ENCODE results near the gene FNDC3A.

FNDC3A gene

GRCh38 chr13:48950501-48950875 lies 25.2 kb upstream of the FNDC3A start:
- Histone ChIP-seq H3K27me3 (ENCODE audit: insufficient read depth, low read length) (no peaks in the 10 kb centered on the region), H3K4me3 (ENCODE audit: low read length) (no peak overlapping the region), H3K9me3 (ENCODE audit: insufficient read depth, low read depth, low read length) (no peaks in the 10 kb centered on the region), H3K9ac (ENCODE audit: low read depth, low read length) (no peak overlapping the region), H3K27ac (ENCODE audit: low read length) (no peak overlapping the region), H3K4me1 (ENCODE audit: insufficient read depth, low read length) (no peaks in the 10 kb centered on the region), H3K36me3 (ENCODE audit: insufficient read depth, low read depth, low read length) (no peaks in the 10 kb centered on the region)

DNA sequence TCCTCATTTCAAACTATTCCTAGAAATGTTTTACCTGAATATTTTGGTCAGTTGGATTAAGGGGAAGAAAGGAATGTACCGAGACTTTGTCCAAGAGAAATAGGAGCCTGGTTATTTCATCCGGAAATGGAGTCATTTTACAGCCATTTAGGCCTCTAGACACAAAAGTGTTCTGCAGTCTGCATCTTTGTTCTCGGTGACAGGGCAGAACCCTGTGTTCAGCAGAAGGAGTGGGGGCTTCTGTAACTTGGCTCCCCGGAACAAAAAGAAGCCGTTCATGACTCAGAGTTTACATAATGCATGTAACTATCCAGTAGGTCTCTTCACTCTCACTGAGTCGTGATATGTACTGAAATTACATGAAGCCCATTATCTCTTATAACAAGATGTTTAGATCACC lies 21.6 kb upstream of the FNDC3A start:
- no peaks in the 10 kb centered on the region for H3K27me3 ChIP-seq (ENCODE audit: insufficient read depth, low read length)
- no peak overlapping the region for H3K27ac ChIP-seq (ENCODE audit: low read length)
- H3K4me1 ChIP-seq (ENCODE audit: insufficient read depth, low read length) = no peaks in the 10 kb centered on the region
- no peak overlapping the region for H3K4me3 ChIP-seq (ENCODE audit: low read length)
- H3K9ac ChIP-seq (ENCODE audit: low read depth, low read length) = no peak overlapping the region
- no peaks in the 10 kb centered on the region for H3K36me3 ChIP-seq (ENCODE audit: insufficient read depth, low read depth, low read length)
- H3K9me3 ChIP-seq (ENCODE audit: insufficient read depth, low read depth, low read length) = no peaks in the 10 kb centered on the region

DNA sequence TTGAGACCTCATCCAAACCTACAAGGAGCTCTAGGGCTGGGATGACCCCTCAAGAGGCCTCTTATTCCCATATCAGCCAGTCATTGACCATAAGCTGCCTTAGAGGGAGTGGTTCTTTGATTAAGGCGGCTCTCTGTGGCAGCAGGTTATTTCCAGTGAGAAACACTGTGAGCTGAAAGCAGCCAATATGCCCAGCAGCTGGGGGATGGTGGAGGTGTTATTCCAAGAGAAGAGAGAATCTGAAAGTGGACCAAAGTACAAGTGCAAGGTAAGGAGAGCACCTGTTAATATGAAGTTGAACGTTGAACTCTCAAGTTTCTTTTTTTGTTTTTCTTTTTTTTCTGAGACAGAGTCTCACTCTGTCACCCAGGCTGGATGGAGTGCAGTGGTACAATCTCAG lies 20.2 kb upstream of the FNDC3A start:
- H3K9ac ChIP-seq (ENCODE audit: low read depth, low read length) = no peak overlapping the region

GRCh38 chr13:48961379-48961778 lies 14.3 kb upstream of the FNDC3A start:
- H3K4me1 ChIP-seq (ENCODE audit: insufficient read depth, low read length) = no peaks in the 10 kb centered on the region
- H3K27ac ChIP-seq (ENCODE audit: low read length) = no peak overlapping the region
- H3K36me3 ChIP-seq (ENCODE audit: insufficient read depth, low read depth, low read length) = no peaks in the 10 kb centered on the region
- H3K9ac ChIP-seq (ENCODE audit: low read depth, low read length) = no peak overlapping the region
- no peaks in the 10 kb centered on the region for H3K9me3 ChIP-seq (ENCODE audit: insufficient read depth, low read depth, low read length)
- H3K27me3 ChIP-seq (ENCODE audit: insufficient read depth, low read length) = no peaks in the 10 kb centered on the region
- H3K4me3 ChIP-seq (ENCODE audit: low read length) = no peak overlapping the region

More for the DNA sequence above, 20.2 kb upstream of the FNDC3A start:
- Histone ChIP-seq H3K27ac (ENCODE audit: low read length) (no peak overlapping the region), H3K36me3 (ENCODE audit: insufficient read depth, low read depth, low read length) (no peaks in the 10 kb centered on the region), H3K4me3 (ENCODE audit: low read length) (no peak overlapping the region), H3K4me1 (ENCODE audit: insufficient read depth, low read length) (no peaks in the 10 kb centered on the region), H3K27me3 (ENCODE audit: insufficient read depth, low read length) (no peaks in the 10 kb centered on the region), H3K9me3 (ENCODE audit: insufficient read depth, low read depth, low read length) (no peaks in the 10 kb centered on the region)

DNA sequence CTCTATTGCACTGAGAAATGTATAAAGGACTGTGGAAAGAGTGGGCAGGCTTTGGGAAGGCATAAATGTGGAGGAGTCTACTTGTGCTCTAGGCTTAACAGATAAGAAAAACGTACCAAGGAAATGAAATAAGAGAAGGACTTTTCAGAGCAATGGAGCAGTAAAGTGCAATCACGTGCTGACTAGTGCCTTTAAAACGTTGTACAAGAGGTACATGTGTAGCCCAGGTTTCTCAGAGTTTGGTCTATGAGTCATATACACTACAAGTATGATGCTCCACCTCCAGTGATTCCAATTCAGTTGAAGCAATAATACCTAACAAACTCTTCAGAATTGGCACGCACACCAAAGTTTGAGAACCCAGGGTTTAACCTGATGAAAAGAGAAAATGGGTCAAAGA lies 13.4 kb upstream of the FNDC3A start:
- Histone ChIP-seq H3K36me3 (ENCODE audit: insufficient read depth, low read depth, low read length) (no peaks in the 10 kb centered on the region), H3K9me3 (ENCODE audit: insufficient read depth, low read depth, low read length) (no peaks in the 10 kb centered on the region), H3K27ac (ENCODE audit: low read length) (no peak overlapping the region), H3K9ac (ENCODE audit: low read depth, low read length) (no peak overlapping the region), H3K4me1 (ENCODE audit: insufficient read depth, low read length) (no peaks in the 10 kb centered on the region), H3K27me3 (ENCODE audit: insufficient read depth, low read length) (no peaks in the 10 kb centered on the region), H3K4me3 (ENCODE audit: low read length) (no peak overlapping the region)

DNA sequence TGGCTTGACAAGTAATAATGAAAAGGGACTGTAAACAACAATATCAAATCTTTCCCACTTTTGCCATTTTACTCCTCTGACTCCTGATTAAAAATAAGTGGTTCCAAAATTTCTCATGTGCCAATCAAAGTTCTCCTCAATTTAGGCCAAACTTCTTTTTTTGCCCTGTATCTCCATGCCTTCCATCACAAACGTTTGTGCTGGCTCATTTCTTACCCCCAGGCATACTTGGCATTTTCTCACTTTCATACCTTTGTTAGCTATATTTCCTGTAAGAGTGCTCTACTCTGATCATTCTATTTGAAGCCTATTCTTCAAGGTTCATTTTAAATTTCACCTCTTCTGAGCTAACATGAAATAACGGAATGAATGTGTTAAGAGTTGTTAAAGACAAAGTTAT lies 10.0 kb upstream of the FNDC3A start:
- Histone ChIP-seq H3K4me1 (ENCODE audit: insufficient read depth, low read length) (no peaks in the 10 kb centered on the region), H3K9me3 (ENCODE audit: insufficient read depth, low read depth, low read length) (no peaks in the 10 kb centered on the region), H3K36me3 (ENCODE audit: insufficient read depth, low read depth, low read length) (no peaks in the 10 kb centered on the region), H3K27me3 (ENCODE audit: insufficient read depth, low read length) (no peaks in the 10 kb centered on the region), H3K27ac (ENCODE audit: low read length) (no peak overlapping the region), H3K4me3 (ENCODE audit: low read length) (no peak overlapping the region), H3K9ac (ENCODE audit: low read depth, low read length) (no peak overlapping the region)

- H3K4me3 ChIP-seq (ENCODE audit: low read length) = no peak overlapping the region
- no peaks in the 10 kb centered on the region for H3K36me3 ChIP-seq (ENCODE audit: insufficient read depth, low read depth, low read length)
- no peak overlapping the region for H3K9ac ChIP-seq (ENCODE audit: low read depth, low read length)
- H3K9me3 ChIP-seq (ENCODE audit: insufficient read depth, low read depth, low read length) = peaks cover 11% of the 10 kb centered on the region; the same call in 1 of the 2 replicates
- no peaks in the 10 kb centered on the region for H3K27me3 ChIP-seq (ENCODE audit: insufficient read depth, low read length)
- H3K4me1 ChIP-seq (ENCODE audit: insufficient read depth, low read length) = peaks cover 3% of the 10 kb centered on the region; the same call in 1 of the 2 replicates
- H3K27ac ChIP-seq (ENCODE audit: low read length) = no peak overlapping the region
These were observed 6.0 kb upstream of the FNDC3A start for GRCh38 chr13:48969685-48970084.

- H3K4me3 ChIP-seq (ENCODE audit: low read length) = peak overlapping the region; percentile 74
- no peaks in the 10 kb centered on the region for H3K36me3 ChIP-seq (ENCODE audit: insufficient read depth, low read depth, low read length)
- H3K9me3 ChIP-seq (ENCODE audit: insufficient read depth, low read depth, low read length) = peaks cover 11% of the 10 kb centered on the region; the same call in 1 of the 2 replicates
- no peak overlapping the region; the same call in 1 of the 2 replicates for H3K9ac ChIP-seq (ENCODE audit: low read depth, low read length)
- H3K4me1 ChIP-seq (ENCODE audit: insufficient read depth, low read length) = peaks cover 12% of the 10 kb centered on the region
- no peak overlapping the region for H3K27ac ChIP-seq (ENCODE audit: low read length)
- no peaks in the 10 kb centered on the region; the same call in 1 of the 2 replicates for H3K27me3 ChIP-seq (ENCODE audit: insufficient read depth, low read length)
These were observed 1.8 kb upstream of the FNDC3A start for GRCh38 chr13:48973845-48974431.

DNA sequence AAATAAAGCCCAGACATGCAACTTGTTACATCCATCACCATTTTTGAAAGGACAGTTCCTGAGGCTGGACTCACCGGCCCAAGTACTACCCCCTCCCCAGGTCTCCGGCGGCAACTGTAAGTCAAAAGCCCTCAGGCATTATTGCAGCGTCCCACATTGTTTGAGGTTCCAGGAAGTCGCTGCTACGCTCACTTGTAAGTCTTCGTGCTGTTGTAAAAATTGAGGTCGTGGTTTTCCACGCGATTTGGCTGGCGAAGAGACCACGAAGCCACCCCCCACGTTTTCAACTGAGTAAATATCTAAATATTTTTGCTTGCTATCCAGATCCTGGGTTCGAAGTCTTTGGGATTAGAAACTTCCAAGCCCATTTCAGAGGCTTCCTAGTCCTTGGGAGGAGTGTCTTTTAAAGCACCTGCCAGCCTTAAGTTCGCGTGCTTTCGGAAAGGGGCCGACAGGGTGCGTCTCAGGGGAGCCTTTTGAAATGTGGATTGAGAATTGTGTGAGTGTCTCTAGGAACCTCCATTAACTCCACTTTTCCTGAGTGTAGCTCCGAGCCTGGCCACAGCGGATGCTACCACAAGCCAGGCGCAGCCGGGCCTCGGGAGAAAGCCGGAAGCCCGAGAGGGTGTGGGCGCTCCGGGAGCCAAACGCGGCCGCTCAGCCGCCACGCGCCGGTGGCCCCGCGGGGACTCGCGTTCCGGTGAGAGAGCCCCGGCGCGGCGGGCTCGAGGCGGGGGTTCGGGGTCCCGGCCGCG lies 434 bp upstream of the FNDC3A start:
- peak overlapping the region; percentile 73 for H3K27ac ChIP-seq (ENCODE audit: low read length)
- H3K9ac ChIP-seq (ENCODE audit: low read depth, low read length) = peak overlapping the region; percentile 90

DNA sequence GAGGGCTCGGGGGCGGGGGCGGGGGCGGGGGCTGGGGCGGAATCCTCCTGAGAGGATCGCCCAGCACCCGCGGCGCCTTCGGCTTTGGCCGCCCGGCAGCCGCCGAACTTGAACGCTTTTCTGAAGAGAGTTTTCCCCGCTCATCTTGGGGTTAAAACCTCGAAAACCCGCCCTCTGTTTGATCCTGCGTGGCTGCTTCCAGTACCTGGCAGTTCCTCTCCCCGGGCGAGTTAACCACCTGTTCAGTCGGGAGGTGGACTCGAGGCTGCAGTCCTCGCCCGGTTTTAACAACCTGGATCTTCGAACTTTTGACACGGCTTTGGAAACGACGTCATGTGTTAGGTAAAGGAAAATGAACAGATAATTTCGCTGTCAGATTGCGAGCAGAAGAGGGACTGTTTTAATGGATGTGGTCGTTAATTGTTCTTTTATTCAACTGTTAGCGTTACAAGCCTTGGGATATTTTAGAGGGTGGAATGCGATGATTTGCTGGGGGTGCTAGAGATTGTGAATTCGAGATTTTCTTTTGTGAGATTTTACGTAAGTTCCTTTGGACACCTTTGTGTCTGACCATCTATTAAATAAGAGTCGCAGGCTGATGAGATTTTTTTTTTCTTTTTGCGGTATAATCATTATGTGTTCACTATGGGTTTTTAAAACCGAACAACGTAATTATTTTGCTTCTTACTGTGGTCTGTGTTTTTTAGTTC lies 1.0 kb downstream of the FNDC3A start:
- Histone ChIP-seq H3K9ac (ENCODE audit: low read depth, low read length) (peak overlapping the region; percentile 76; the same call in 1 of the 2 replicates), H3K9me3 (ENCODE audit: insufficient read depth, low read depth, low read length) (peaks cover 11% of the 10 kb centered on the region; the same call in 1 of the 2 replicates), H3K36me3 (ENCODE audit: insufficient read depth, low read depth, low read length) (no peaks in the 10 kb centered on the region), H3K27ac (ENCODE audit: low read length) (no peak overlapping the region), H3K4me3 (ENCODE audit: low read length) (peak overlapping the region; percentile 74), H3K27me3 (ENCODE audit: insufficient read depth, low read length) (no peaks in the 10 kb centered on the region; the same call in 1 of the 2 replicates), H3K4me1 (ENCODE audit: insufficient read depth, low read length) (peaks cover 39% of the 10 kb centered on the region)

More for the DNA sequence above, 434 bp upstream of the FNDC3A start:
- peaks cover 11% of the 10 kb centered on the region; the same call in 1 of the 2 replicates for H3K9me3 ChIP-seq (ENCODE audit: insufficient read depth, low read depth, low read length)
- no peaks in the 10 kb centered on the region for H3K36me3 ChIP-seq (ENCODE audit: insufficient read depth, low read depth, low read length)
- H3K4me3 ChIP-seq (ENCODE audit: low read length) = peak overlapping the region; percentile 74
- H3K4me1 ChIP-seq (ENCODE audit: insufficient read depth, low read length) = peaks cover 26% of the 10 kb centered on the region
- no peaks in the 10 kb centered on the region; the same call in 1 of the 2 replicates for H3K27me3 ChIP-seq (ENCODE audit: insufficient read depth, low read length)

DNA sequence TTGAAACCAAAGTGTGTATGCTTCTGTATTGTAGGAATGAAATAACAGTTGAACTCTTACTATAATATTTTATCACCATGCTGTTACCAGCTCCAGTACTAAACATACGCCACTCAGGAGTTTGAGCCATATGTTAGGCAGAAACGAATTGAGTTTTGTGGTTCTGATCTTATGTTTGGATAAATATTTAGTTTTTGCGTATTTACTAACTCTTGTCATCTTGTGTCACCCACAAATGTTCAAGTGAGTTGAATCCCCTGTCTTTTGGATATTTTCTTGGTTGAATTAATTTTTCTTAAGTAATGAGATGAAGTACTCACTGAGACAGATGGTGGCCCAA lies 1.5 kb downstream of the FNDC3A start:
- H3K27ac ChIP-seq (ENCODE audit: low read length) = no peak overlapping the region
- peak overlapping the region; percentile 76; the same call in 1 of the 2 replicates for H3K9ac ChIP-seq (ENCODE audit: low read depth, low read length)
- no peaks in the 10 kb centered on the region for H3K36me3 ChIP-seq (ENCODE audit: insufficient read depth, low read depth, low read length)
- H3K4me1 ChIP-seq (ENCODE audit: insufficient read depth, low read length) = peaks cover 44% of the 10 kb centered on the region
- no peaks in the 10 kb centered on the region; the same call in 1 of the 2 replicates for H3K27me3 ChIP-seq (ENCODE audit: insufficient read depth, low read length)
- H3K9me3 ChIP-seq (ENCODE audit: insufficient read depth, low read depth, low read length) = peaks cover 11% of the 10 kb centered on the region; the same call in 1 of the 2 replicates
- H3K4me3 ChIP-seq (ENCODE audit: low read length) = peak overlapping the region; percentile 74
